GM12875 (cell line): ENCODE measurements around the gene ADAM10.

Experiments used
- H3K4me3 ChIP-seq: one replicate; pipeline ENCODE4 v1.5.1; 2011; ENCODE audit warnings: low read depth, low read length, control low read depth
- CTCF ChIP-seq: IDR thresholded peaks from 2 replicates; pipeline ENCODE4 v1.5.1; 2011; ENCODE audit warnings: low read depth, mild to moderate bottlenecking, control low read depth, inconsistent platforms, low read length, moderate library complexity, borderline replicate concordance; ENCODE audit not compliant: insufficient read depth

Gene ADAM10

GRCh38 chr15:58571491-58571890 lies 178.0 kb downstream of the ADAM10 start:
- no peak for TF ChIP-seq CTCF
- no peak overlapping the region for H3K4me3 ChIP-seq

GRCh38 chr15:58569455-58569854 lies 180.1 kb downstream of the ADAM10 start:
- H3K4me3 ChIP-seq = no peak overlapping the region
- TF ChIP-seq CTCF = no peak

GRCh38 chr15:58568157-58568571 lies 181.3 kb downstream of the ADAM10 start:
- no peak overlapping the region for H3K4me3 ChIP-seq
- TF ChIP-seq CTCF = no peak

GRCh38 chr15:58566029-58566428 lies 183.5 kb downstream of the ADAM10 start:
- TF ChIP-seq CTCF = no peak
- H3K4me3 ChIP-seq = no peak overlapping the region

GRCh38 chr15:58565619-58566018 lies 183.9 kb downstream of the ADAM10 start:
- TF ChIP-seq CTCF = no peak
- H3K4me3 ChIP-seq = no peak overlapping the region

- H3K4me3 ChIP-seq = no peak overlapping the region
- TF ChIP-seq CTCF = no peak
Observed at GRCh38 chr15:58564981-58565380, 184.5 kb downstream of the ADAM10 start.

GRCh38 chr15:58562135-58562534 lies 187.4 kb downstream of the ADAM10 start:
- H3K4me3 ChIP-seq = no peak overlapping the region
- no peak for TF ChIP-seq CTCF
